ENCODE measurements around the gene RAPGEF5. TPM values are rescaled to one million over a fixed set of nuclear protein-coding genes. Genes with fewer than 3 reads are reported as not detected.

RAPGEF5 gene
- total RNA-seq, 1 experiment from 2014 or later = 15.6 TPM

DNA sequence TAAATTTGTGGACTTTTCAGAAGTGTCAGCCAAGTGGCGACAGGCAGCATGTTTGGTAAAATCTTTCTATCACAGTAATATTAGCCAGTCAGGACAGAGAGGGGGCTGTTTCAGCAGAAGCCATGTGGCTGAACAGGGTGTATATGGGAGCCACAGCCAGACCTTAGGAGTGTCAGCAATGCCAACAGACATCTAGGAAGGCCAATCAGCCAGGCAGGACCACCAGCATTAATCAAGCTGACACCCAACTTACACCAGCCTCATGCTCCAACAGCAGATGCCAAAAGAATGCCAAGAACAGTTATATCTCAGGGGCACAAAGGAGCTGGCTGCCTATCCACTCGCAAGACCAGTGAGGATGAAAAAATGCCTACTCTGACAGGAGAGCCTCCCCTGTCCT, 54.8 kb downstream of the RAPGEF5 start:
- ATAC-seq (no peak), DNase-seq (ENCODE audit: low read depth, low spot score) (no peak)
- H3K27me3 ChIP-seq (ENCODE audit: insufficient read depth, low read length) = no peaks in the 10 kb centered on the region
- intact Hi-C loops (cut with micrococcal nuclease) = no loop called here
- H3K9ac ChIP-seq (ENCODE audit: low read length) = no peak overlapping the region
- TF ChIP-seq EZH2phosphoT487 (IDR thresholded peaks at IDR 0.05; ENCODE audit: borderline replicate concordance) (no peak), ATF3 (IDR thresholded peaks at IDR 0.05) (no peak), SIN3A (IDR thresholded peaks at IDR 0.05; ENCODE audit: low read depth) (no peak), SRF (IDR thresholded peaks at IDR 0.05; ENCODE audit: low read depth) (no peak), POLR2A (IDR thresholded peaks at IDR 0.05; ENCODE audit: borderline replicate concordance, extremely low read depth, insufficient read depth, insufficient read length) (no peak), EGR1 (IDR thresholded peaks at IDR 0.05; ENCODE audit: low read depth) (no peak), ELF1 (IDR thresholded peaks at IDR 0.05; ENCODE audit: borderline replicate concordance, low read depth) (no peak), ZNF274 (IDR thresholded peaks at IDR 0.05; ENCODE audit: low read depth, low read length) (no peak), POLR2AphosphoS5 (IDR thresholded peaks at IDR 0.05; ENCODE audit: low read depth, low read length) (no peak), JUND (IDR thresholded peaks at IDR 0.05) (no peak), EZH2 (IDR thresholded peaks at IDR 0.05) (no peak), YY1 (IDR thresholded peaks at IDR 0.05; ENCODE audit: extremely low read depth, insufficient replicate concordance, low read depth, low read length) (no peak), CBX3 (IDR thresholded peaks at IDR 0.05; ENCODE audit: low read depth) (no peak), CEBPB (IDR thresholded peaks at IDR 0.05; ENCODE audit: low read depth) (no peak), MAX (IDR thresholded peaks at IDR 0.05) (no peak), RAD21 (IDR thresholded peaks at IDR 0.05; ENCODE audit: low read depth) (no peak), CTCF (IDR thresholded peaks at IDR 0.05 in 2 of 3, conservative IDR thresholded peaks at IDR 0.05 in 1 of 3; ENCODE audit: borderline replicate concordance in 1 of 3, insufficient read depth in 1 of 3, low read depth in 2 of 3, low read length in 2 of 3) (no peak), ZFX (IDR thresholded peaks at IDR 0.05) (no peak)
- TF ChIP-seq, protein P1, sequence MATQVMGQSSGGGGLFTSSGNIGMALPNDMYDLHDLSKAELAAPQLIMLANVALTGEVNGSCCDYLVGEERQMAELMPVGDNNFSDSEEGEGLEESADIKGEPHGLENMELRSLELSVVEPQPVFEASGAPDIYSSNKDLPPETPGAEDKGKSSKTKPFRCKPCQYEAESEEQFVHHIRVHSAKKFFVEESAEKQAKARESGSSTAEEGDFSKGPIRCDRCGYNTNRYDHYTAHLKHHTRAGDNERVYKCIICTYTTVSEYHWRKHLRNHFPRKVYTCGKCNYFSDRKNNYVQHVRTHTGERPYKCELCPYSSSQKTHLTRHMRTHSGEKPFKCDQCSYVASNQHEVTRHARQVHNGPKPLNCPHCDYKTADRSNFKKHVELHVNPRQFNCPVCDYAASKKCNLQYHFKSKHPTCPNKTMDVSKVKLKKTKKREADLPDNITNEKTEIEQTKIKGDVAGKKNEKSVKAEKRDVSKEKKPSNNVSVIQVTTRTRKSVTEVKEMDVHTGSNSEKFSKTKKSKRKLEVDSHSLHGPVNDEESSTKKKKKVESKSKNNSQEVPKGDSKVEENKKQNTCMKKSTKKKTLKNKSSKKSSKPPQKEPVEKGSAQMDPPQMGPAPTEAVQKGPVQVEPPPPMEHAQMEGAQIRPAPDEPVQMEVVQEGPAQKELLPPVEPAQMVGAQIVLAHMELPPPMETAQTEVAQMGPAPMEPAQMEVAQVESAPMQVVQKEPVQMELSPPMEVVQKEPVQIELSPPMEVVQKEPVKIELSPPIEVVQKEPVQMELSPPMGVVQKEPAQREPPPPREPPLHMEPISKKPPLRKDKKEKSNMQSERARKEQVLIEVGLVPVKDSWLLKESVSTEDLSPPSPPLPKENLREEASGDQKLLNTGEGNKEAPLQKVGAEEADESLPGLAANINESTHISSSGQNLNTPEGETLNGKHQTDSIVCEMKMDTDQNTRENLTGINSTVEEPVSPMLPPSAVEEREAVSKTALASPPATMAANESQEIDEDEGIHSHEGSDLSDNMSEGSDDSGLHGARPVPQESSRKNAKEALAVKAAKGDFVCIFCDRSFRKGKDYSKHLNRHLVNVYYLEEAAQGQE (IDR thresholded peaks at IDR 0.05; ENCODE audit: low read depth) = no peak
- no peak overlapping the region for H3K4me3 ChIP-seq (replicated peaks in 1 of 2; ENCODE audit: low read depth in 1 of 2, low read length in 2 of 2)
- ChIA-PET CTCF (no interaction called here), POLR2A (no interaction called here), RAD21 (ENCODE audit: low non-redundant PET in 1 of 2, low total read pairs in 2 of 2, uncharacterized antibody in 2 of 2, unreplicated experiment in 2 of 2) (interaction anchor here in 1 of 2 experiments (0.6 kb wide), 1 partner anchor 822 kb away, joined by 5 read pairs; no protein-coding TSS in a partner anchor)
- no peak overlapping the region for H2AFZ ChIP-seq (ENCODE audit: low read depth, low read length, poor library complexity, severe bottlenecking)
- no peaks in the 10 kb centered on the region for H3K9me2 ChIP-seq (ENCODE audit: insufficient read depth)
- peaks cover 1 to 4% of the 10 kb centered on the region in 2 experiments; a peak in 3 of 4 replicates for H3K36me3 ChIP-seq (ENCODE audit: control insufficient read depth in 1 of 2, insufficient read depth in 2 of 2, low read length in 2 of 2)
- H3K9me3 ChIP-seq (ENCODE audit: control insufficient read depth in 1 of 2, insufficient read depth in 1 of 2, low read depth in 1 of 2, low read length in 2 of 2) = no peaks in the 10 kb centered on the region
- H4K20me1 ChIP-seq (ENCODE audit: insufficient read depth) = no peaks in the 10 kb centered on the region
- no peak overlapping the region for H3K27ac ChIP-seq (ENCODE audit: low read depth, low read length)
- H3K4me1 ChIP-seq (ENCODE audit: control insufficient read depth in 1 of 2, insufficient read depth in 2 of 2, low read length in 2 of 2) = no peaks in the 10 kb centered on the region
- BruUV-seq (replicated peaks) = no TSS peak
- H3K4me2 ChIP-seq (ENCODE audit: low read length) = no peak overlapping the region
- no peaks in the 10 kb centered on the region for H3K79me2 ChIP-seq (ENCODE audit: insufficient read depth, low read length)
